GM12878 (cell line): ENCODE data around the gene TMEM215.

ENCODE experiments used
- ETV6 ChIP-seq, 2 experiments: fragments of 450-650 bp in 1 of 2; IDR thresholded peaks in 1 of 2; conservative IDR thresholded peaks in 1 of 2; 2 replicates each; pipeline ENCODE4 v1.6.1; 2014; ENCODE audit warnings: antibody characterized with exemption in 1 of 2, borderline replicate concordance in 1 of 2, low read depth in 1 of 2, mild to moderate bottlenecking in 1 of 2, moderate library complexity in 1 of 2
- HDAC6 ChIP-seq: fragments of 200-600 bp; sonication (generic); IDR thresholded peaks from one replicate; pipeline ENCODE4 v1.8.0; 2017; ENCODE audit warnings: antibody characterized with exemption; ENCODE audit not compliant: unreplicated experiment
- MYC ChIP-seq: IDR thresholded peaks from 2 replicates; pipeline ENCODE4 v1.6.1; 2011; ENCODE audit warnings: mild to moderate bottlenecking, low read length, moderate library complexity, inconsistent platforms; ENCODE audit not compliant: insufficient read depth, insufficient replicate concordance, insufficient read length, severe bottlenecking
- NFIC ChIP-seq: IDR thresholded peaks from 2 replicates; pipeline ENCODE4 v1.6.1; 2012; ENCODE audit warnings: low read depth, mild to moderate bottlenecking, inconsistent platforms, low read length, moderate library complexity
- POLR2A ChIP-seq: IDR thresholded peaks from 2 replicates; pipeline ENCODE4 v1.6.1; 2011; ENCODE audit warnings: low read depth, mild to moderate bottlenecking, low read length
- POLR2AphosphoS5 ChIP-seq: IDR thresholded peaks from 2 replicates; pipeline ENCODE4 v1.6.1; 2011; ENCODE audit warnings: mild to moderate bottlenecking, low read length, inconsistent platforms
- RAD51 ChIP-seq: fragments of 450-650 bp; IDR thresholded peaks from 2 replicates; pipeline ENCODE4 v1.6.1; 2016; ENCODE audit warnings: moderate library complexity, mild to moderate bottlenecking, inconsistent platforms
- RB1 ChIP-seq: fragments of 450-650 bp; formaldehyde crosslinking; IDR thresholded peaks from 2 replicates; pipeline ENCODE4 v1.6.1; 2017; ENCODE audit warnings: mild to moderate bottlenecking, borderline replicate concordance
- REST ChIP-seq: IDR thresholded peaks from 2 replicates; pipeline ENCODE4 v1.6.1; 2012; ENCODE audit warnings: mild to moderate bottlenecking, low read depth, low read length
- RFX5 ChIP-seq: IDR thresholded peaks from 2 replicates; pipeline ENCODE4 v1.6.1; 2011; ENCODE audit warnings: low read depth, low read length, improper control_type of control experiment
- SMAD1 ChIP-seq: fragments of 450-650 bp; IDR thresholded peaks from 2 replicates; pipeline ENCODE4 v1.6.1; 2018; ENCODE audit warnings: mild to moderate bottlenecking, low read depth; ENCODE audit not compliant: partially characterized antibody
- SUZ12 ChIP-seq: fragments of 200-600 bp; sonication (generic); IDR thresholded peaks from one replicate; pipeline ENCODE4 v1.6.1; 2018; ENCODE audit warnings: antibody characterized with exemption, mild to moderate bottlenecking; ENCODE audit not compliant: unreplicated experiment
- TF ChIP-seq, protein P1 (sequence below), 3 experiments: IDR thresholded peaks in 2 of 3; conservative IDR thresholded peaks in 1 of 3; 2 replicates each; pipeline ENCODE4 v1.5.1; 2011; ENCODE audit warnings: low read depth in 3 of 3, low read length in 3 of 3, mild to moderate bottlenecking in 3 of 3, control low read depth in 2 of 3, moderate library complexity in 2 of 3, inconsistent platforms in 1 of 3, mixed read lengths in 1 of 3; ENCODE audit not compliant: control insufficient read depth in 2 of 3, insufficient read depth in 1 of 3; ENCODE audit errors: extremely low read depth in 1 of 3
- TF ChIP-seq, protein P2 (sequence below): fragments of 450-650 bp; conservative IDR thresholded peaks from 2 replicates; pipeline ENCODE4 v1.6.1; 2017; ENCODE audit warnings: mild to moderate bottlenecking, moderate library complexity

DNA sequence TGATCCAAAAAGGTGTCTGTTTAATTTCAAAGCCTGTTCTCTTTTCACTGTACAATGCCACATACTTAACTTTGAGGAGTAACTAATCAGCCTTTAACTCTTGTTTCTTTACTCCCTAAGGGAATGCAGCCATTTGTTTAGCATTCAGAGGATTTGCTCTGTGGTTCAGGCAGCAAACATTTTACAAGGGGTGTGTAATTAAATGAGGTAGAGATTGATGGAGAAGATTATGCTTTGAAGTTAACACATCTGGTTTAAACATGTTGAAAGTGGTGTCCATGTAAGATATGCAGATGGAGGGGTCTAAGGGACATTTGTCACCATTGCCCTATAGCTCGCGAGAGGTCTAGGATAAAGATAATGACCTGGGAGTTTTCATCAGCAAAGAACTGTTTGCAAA, 41.9 kb downstream of the TMEM215 start:
- no peak for TF ChIP-seq RAD51
- TF ChIP-seq POLR2A = no peak
- TF ChIP-seq, protein P1, sequence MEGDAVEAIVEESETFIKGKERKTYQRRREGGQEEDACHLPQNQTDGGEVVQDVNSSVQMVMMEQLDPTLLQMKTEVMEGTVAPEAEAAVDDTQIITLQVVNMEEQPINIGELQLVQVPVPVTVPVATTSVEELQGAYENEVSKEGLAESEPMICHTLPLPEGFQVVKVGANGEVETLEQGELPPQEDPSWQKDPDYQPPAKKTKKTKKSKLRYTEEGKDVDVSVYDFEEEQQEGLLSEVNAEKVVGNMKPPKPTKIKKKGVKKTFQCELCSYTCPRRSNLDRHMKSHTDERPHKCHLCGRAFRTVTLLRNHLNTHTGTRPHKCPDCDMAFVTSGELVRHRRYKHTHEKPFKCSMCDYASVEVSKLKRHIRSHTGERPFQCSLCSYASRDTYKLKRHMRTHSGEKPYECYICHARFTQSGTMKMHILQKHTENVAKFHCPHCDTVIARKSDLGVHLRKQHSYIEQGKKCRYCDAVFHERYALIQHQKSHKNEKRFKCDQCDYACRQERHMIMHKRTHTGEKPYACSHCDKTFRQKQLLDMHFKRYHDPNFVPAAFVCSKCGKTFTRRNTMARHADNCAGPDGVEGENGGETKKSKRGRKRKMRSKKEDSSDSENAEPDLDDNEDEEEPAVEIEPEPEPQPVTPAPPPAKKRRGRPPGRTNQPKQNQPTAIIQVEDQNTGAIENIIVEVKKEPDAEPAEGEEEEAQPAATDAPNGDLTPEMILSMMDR (IDR thresholded peaks at IDR 0.05 in 2 of 3, conservative IDR thresholded peaks at IDR 0.05 in 1 of 3; ENCODE audit: control insufficient read depth in 2 of 3, extremely low read depth in 1 of 3, insufficient read depth in 1 of 3, low read depth in 3 of 3, low read length in 3 of 3) = no peak
- TF ChIP-seq SMAD1 = no peak
- no peak for TF ChIP-seq RB1
- TF ChIP-seq, protein P2, sequence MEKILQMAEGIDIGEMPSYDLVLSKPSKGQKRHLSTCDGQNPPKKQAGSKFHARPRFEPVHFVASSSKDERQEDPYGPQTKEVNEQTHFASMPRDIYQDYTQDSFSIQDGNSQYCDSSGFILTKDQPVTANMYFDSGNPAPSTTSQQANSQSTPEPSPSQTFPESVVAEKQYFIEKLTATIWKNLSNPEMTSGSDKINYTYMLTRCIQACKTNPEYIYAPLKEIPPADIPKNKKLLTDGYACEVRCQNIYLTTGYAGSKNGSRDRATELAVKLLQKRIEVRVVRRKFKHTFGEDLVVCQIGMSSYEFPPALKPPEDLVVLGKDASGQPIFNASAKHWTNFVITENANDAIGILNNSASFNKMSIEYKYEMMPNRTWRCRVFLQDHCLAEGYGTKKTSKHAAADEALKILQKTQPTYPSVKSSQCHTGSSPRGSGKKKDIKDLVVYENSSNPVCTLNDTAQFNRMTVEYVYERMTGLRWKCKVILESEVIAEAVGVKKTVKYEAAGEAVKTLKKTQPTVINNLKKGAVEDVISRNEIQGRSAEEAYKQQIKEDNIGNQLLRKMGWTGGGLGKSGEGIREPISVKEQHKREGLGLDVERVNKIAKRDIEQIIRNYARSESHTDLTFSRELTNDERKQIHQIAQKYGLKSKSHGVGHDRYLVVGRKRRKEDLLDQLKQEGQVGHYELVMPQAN = no peak
- no peak for TF ChIP-seq POLR2AphosphoS5
- TF ChIP-seq REST = no peak
- TF ChIP-seq ETV6 (conservative IDR thresholded peaks at IDR 0.05 in 1 of 2, IDR thresholded peaks at IDR 0.05 in 1 of 2; ENCODE audit: borderline replicate concordance in 1 of 2, low read depth in 1 of 2) = no peak
- TF ChIP-seq MYC = no peak
- no peak for TF ChIP-seq NFIC
- TF ChIP-seq HDAC6 = no peak
- TF ChIP-seq RFX5 = no peak
- TF ChIP-seq SUZ12 = no peak
